CD14-positive monocyte (primary cell): Measurements from ENCODE around the gene WIPI1. TPM values are rescaled to one million over a fixed set of nuclear protein-coding genes. Genes with fewer than 3 reads are reported as not detected.

Source experiments
- DNase-seq, 3 donors: peaks; one replicate each; pipeline ENCODE4 v3.0.0-alpha.2; 2011 to 2022
- H2AFZ ChIP-seq: 2 replicates; pipeline ENCODE4 v1.6.0; 2012; ENCODE audit warnings: mild to moderate bottlenecking, low read depth, low read length, inconsistent platforms; ENCODE audit not compliant: insufficient read depth, poor library complexity, severe bottlenecking
- H3K27ac ChIP-seq, 2 donors: 1 replicate in 1 of 2; 2 replicates in 1 of 2; pipeline ENCODE4 v1.5.1; 2012 to 2013; ENCODE audit warnings: low read length in 2 of 2, control low read depth in 1 of 2, inconsistent platforms in 1 of 2, low read depth in 1 of 2, mild to moderate bottlenecking in 1 of 2
- H3K27me3 ChIP-seq, 2 donors: one replicate each; pipeline versions ENCODE4 v1.6.0 to v1.6.1; 2011 to 2013; ENCODE audit warnings: low read length in 2 of 2; ENCODE audit not compliant: control insufficient read depth in 2 of 2, insufficient read depth in 2 of 2
- H3K36me3 ChIP-seq, 2 donors: replicated peaks in 1 of 2; 1 replicate in 1 of 2; 2 replicates in 1 of 2; pipeline versions ENCODE4 v1.5.1 to v1.6.1; 2012 to 2013; ENCODE audit warnings: low read length in 2 of 2, control low read depth in 1 of 2, inconsistent platforms in 1 of 2, mild to moderate bottlenecking in 1 of 2; ENCODE audit not compliant: insufficient read depth in 2 of 2, control insufficient read depth in 1 of 2
- H3K4me1 ChIP-seq, 2 donors: 1 replicate in 1 of 2; 2 replicates in 1 of 2; pipeline versions ENCODE4 v1.5.1 to v1.6.1; 2012 to 2013; ENCODE audit warnings: low read length in 2 of 2, control low read depth in 1 of 2, inconsistent platforms in 1 of 2, mild to moderate bottlenecking in 1 of 2, moderate library complexity in 1 of 2; ENCODE audit not compliant: insufficient read depth in 2 of 2, control insufficient read depth in 1 of 2
- H3K4me2 ChIP-seq: replicated peaks from 2 replicates; pipeline ENCODE3; 2012; ENCODE audit warnings: low read length, moderate library complexity, mild to moderate bottlenecking; ENCODE audit not compliant: poor library complexity, severe bottlenecking; ENCODE audit errors: extremely low read depth
- H3K4me3 ChIP-seq, 3 experiments: fragments of 200-600 bp in 1 of 3; sonication (generic) in 1 of 3; replicated peaks in 1 of 3; 1 replicate in 2 of 3; 2 replicates in 1 of 3; pipeline ENCODE4 v1.5.1; 2011 to 2013; ENCODE audit warnings: low read length in 3 of 3, mild to moderate bottlenecking in 3 of 3, control low read depth in 2 of 3, low read depth in 2 of 3, inconsistent platforms in 1 of 3, moderate library complexity in 1 of 3
- H3K79me2 ChIP-seq: 2 replicates; pipeline ENCODE4 v1.6.0; 2012; ENCODE audit warnings: mild to moderate bottlenecking, control low read depth, inconsistent platforms, low read length, moderate library complexity; ENCODE audit not compliant: insufficient read depth
- H3K9ac ChIP-seq: 2 replicates; pipeline ENCODE4 v1.6.0; 2017; ENCODE audit warnings: low read length, mild to moderate bottlenecking; ENCODE audit not compliant: insufficient read depth, poor library complexity, severe bottlenecking
- H3K9me3 ChIP-seq, 2 donors: replicated peaks in 1 of 2; 1 replicate in 1 of 2; 2 replicates in 1 of 2; pipeline versions ENCODE4 v1.5.1 to v1.6.1; 2012 to 2013; ENCODE audit warnings: low read length in 2 of 2, control low read depth in 1 of 2; ENCODE audit not compliant: control insufficient read depth in 1 of 2, insufficient read depth in 1 of 2
- H4K20me1 ChIP-seq: 2 replicates; pipeline ENCODE4 v1.6.0; 2012; ENCODE audit warnings: mild to moderate bottlenecking, low read length, control low read depth, moderate library complexity; ENCODE audit not compliant: insufficient read depth
- H3K27ac Mint-ChIP-seq, 7 donors: one replicate each; pipeline ENCODE4 v1.8.0; 2020; ENCODE audit warnings: mild to moderate bottlenecking in 7 of 7, mixed read lengths in 7 of 7, moderate library complexity in 6 of 7, inconsistent platforms in 2 of 7
- H3K27me3 Mint-ChIP-seq, 3 donors: one replicate each; pipeline ENCODE4 v1.8.0; 2021 to 2022; ENCODE audit warnings: low read depth in 3 of 3, mild to moderate bottlenecking in 3 of 3, mixed read lengths in 3 of 3, moderate library complexity in 3 of 3, inconsistent platforms in 1 of 3
- H3K36me3 Mint-ChIP-seq, 2 donors: one replicate each; pipeline ENCODE4 v1.8.0; 2020; ENCODE audit warnings: mixed read lengths in 2 of 2, inconsistent platforms in 1 of 2, mild to moderate bottlenecking in 1 of 2
- H3K4me1 Mint-ChIP-seq: one replicate; pipeline ENCODE4 v1.8.0; 2020; ENCODE audit warnings: mild to moderate bottlenecking, mixed read lengths
- H3K4me3 Mint-ChIP-seq, 2 donors: one replicate each; pipeline ENCODE4 v1.8.0; 2020; ENCODE audit warnings: mild to moderate bottlenecking in 2 of 2, mixed read lengths in 2 of 2, moderate library complexity in 1 of 2
- H3K9me3 Mint-ChIP-seq, 7 donors: one replicate each; pipeline ENCODE4 v1.8.0; 2020 to 2022; ENCODE audit warnings: mixed read lengths in 7 of 7, mild to moderate bottlenecking in 6 of 7, moderate library complexity in 6 of 7, inconsistent platforms in 2 of 7
- WGBS: methylation state at CpG from one replicate; pipeline ENCODE4 v1.1.5; 2013; ENCODE audit warnings: missing lambda C conversion rate; ENCODE audit not compliant: insufficient coverage; 5-methylcytosine and 5-hydroxymethylcytosine counted together
- intact Hi-C, 2 donors: fragments of 100-400 bp; cut with micrococcal nuclease; formaldehyde crosslinking; loops; one replicate each; pipeline versions ENCODE4 v1.15.0 to v1.15.1; 2023
- polyA plus RNA-seq, 3 donors: library from polyadenylated mRNA; depleted of rRNA in 1 of 3; unstranded in 2 of 3; stranded (reverse) in 1 of 3; fragments of 300-500 nt in 2 of 3; fragments of >200 nt in 1 of 3; fragmentation: Illumina TruSeq in 2 of 3; gene quantifications; 1 replicate in 2 of 3; 2 replicates in 1 of 3; pipeline ENCODE4 v1.2.3, GENCODE V29; 2012 to 2021
- TF ChIP-seq, protein P1 (sequence below): fragments of 200-600 bp; IDR thresholded peaks from one replicate; pipeline ENCODE4 v1.8.0; 2022; ENCODE audit warnings: antibody characterized with exemption, mild to moderate bottlenecking

WIPI1 gene
- polyA plus RNA-seq, 3 donors, result 19.9 to 31.9 (median 22.1) TPM

DNA sequence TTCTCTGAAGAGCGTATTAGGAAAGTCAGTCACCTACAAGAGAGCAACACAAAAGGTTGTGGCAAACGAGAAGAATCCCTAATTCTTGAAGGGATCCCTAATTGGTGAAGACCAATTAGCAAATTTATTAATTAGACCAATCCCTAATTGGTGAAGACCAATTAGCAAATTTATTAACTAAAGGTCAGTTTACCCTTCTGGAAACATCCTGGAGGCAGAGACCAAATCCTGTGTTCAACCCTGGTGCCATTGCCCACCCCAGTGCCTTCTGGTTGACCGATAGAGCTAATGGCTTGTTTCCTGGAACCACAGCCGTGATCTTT, 74.2 kb downstream of the WIPI1 start:
- peaks cover 18 to 23% of the 10 kb centered on the region in 2 donors for H3K36me3 Mint-ChIP-seq
- Histone ChIP-seq H3K79me2 (no peaks in the 10 kb centered on the region), H2AFZ (no peak overlapping the region), H3K27ac (peak overlapping the region; percentile 55 to 74), H3K9me3 (no peaks in the 10 kb centered on the region), H3K9ac (no peak overlapping the region), H3K4me1 (peaks cover 32 to 40% of the 10 kb centered on the region in 2 donors), H3K27me3 (no peaks in the 10 kb centered on the region), H4K20me1 (no peaks in the 10 kb centered on the region), H3K4me3 (no peak overlapping the region), H3K36me3 (no peaks in the 10 kb centered on the region), H3K4me2 (no peak overlapping the region)
- TF ChIP-seq, protein P1, sequence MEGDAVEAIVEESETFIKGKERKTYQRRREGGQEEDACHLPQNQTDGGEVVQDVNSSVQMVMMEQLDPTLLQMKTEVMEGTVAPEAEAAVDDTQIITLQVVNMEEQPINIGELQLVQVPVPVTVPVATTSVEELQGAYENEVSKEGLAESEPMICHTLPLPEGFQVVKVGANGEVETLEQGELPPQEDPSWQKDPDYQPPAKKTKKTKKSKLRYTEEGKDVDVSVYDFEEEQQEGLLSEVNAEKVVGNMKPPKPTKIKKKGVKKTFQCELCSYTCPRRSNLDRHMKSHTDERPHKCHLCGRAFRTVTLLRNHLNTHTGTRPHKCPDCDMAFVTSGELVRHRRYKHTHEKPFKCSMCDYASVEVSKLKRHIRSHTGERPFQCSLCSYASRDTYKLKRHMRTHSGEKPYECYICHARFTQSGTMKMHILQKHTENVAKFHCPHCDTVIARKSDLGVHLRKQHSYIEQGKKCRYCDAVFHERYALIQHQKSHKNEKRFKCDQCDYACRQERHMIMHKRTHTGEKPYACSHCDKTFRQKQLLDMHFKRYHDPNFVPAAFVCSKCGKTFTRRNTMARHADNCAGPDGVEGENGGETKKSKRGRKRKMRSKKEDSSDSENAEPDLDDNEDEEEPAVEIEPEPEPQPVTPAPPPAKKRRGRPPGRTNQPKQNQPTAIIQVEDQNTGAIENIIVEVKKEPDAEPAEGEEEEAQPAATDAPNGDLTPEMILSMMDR, result no peak
- peaks cover 0 to 5% (median 0%) of the 10 kb centered on the region in 7 donors for H3K9me3 Mint-ChIP-seq
- 88% methylated on average over 2 of the region's 4 CpGs for WGBS
- no peak overlapping the region for H3K4me3 Mint-ChIP-seq
- peak overlapping the region in 6 of 7 donors; percentile 52 to 93 (median 83) for H3K27ac Mint-ChIP-seq
- intact Hi-C loops, result no loop called here
- DNase-seq, result no peak
- H3K4me1 Mint-ChIP-seq, result peaks cover 51% of the 10 kb centered on the region
- H3K27me3 Mint-ChIP-seq, result peaks cover 0 to 5% (median 2%) of the 10 kb centered on the region in 3 donors

GRCh38 chr17:68382582-68383085, 74.7 kb downstream of the WIPI1 start:
- Histone ChIP-seq H3K4me3 (no peak overlapping the region), H3K4me1 (peaks cover 37 to 45% of the 10 kb centered on the region in 2 donors), H3K27me3 (no peaks in the 10 kb centered on the region), H3K27ac (peak overlapping the region in 1 of 2 donors; percentile 74), H4K20me1 (no peaks in the 10 kb centered on the region), H3K9ac (no peak overlapping the region), H3K36me3 (no peaks in the 10 kb centered on the region), H3K79me2 (no peaks in the 10 kb centered on the region), H3K9me3 (no peaks in the 10 kb centered on the region), H2AFZ (no peak overlapping the region), H3K4me2 (no peak overlapping the region)
- peaks cover 56% of the 10 kb centered on the region for H3K4me1 Mint-ChIP-seq
- 100% methylated on average over 1 of the region's 3 CpGs for WGBS
- intact Hi-C loops, result no loop called here
- peaks cover 0 to 5% (median 0%) of the 10 kb centered on the region in 7 donors for H3K9me3 Mint-ChIP-seq
- H3K36me3 Mint-ChIP-seq, result peaks cover 18 to 22% of the 10 kb centered on the region in 2 donors
- DNase-seq, result no peak
- H3K4me3 Mint-ChIP-seq, result no peak overlapping the region
- TF ChIP-seq, protein P1, result no peak
- H3K27me3 Mint-ChIP-seq, result peaks cover 0 to 5% (median 2%) of the 10 kb centered on the region in 3 donors
- peak overlapping the region in 3 of 7 donors; percentile 30 to 83 (median 42) for H3K27ac Mint-ChIP-seq
